Stimulated activated CD8-positive, alpha-beta memory T cell treated with anti-CD3 and anti-CD28 coated beads, Interleukin-2, amount 100 ng/mL, for 48 hours (primary cell): ENCODE results near the gene GLUD2.
A peak's percentile ranks its signal among the peaks of the same experiment; 100 is the strongest.
"Not testable (repeated sequence)": the region's sequence is repeated elsewhere in the genome, so short reads cannot be mapped to it uniquely, and the experiment has no call there.

Experiments used
- DNase-seq, 2 donors: peaks; one replicate each; pipeline ENCODE4 v3.0.0-alpha.2; 2020; ENCODE audit warnings: low read depth in 2 of 2

The GLUD2 gene

GRCh38 chrX:121047441-121048419, at the start of gene GLUD2:
GLUD2 (plus strand) TSS chrX:121047610; CDS start chrX:121047685, 75 bp downstream.
- peak in 1 of 2 donors; percentile 2 for DNase-seq

- no peak for DNase-seq
These were observed 48.0 kb upstream of the GLUD2 start for GRCh38 chrX:120999413-120999812.

- no peak for DNase-seq
These were observed 46.8 kb upstream of the GLUD2 start for GRCh38 chrX:121000589-121000988.

- no peak for DNase-seq
These were observed 38.5 kb upstream of the GLUD2 start for GRCh38 chrX:121008920-121009319.

- no peak for DNase-seq
These were observed 37.6 kb upstream of the GLUD2 start for GRCh38 chrX:121009764-121010163.

GRCh38 chrX:121010218-121010617, 37.2 kb upstream of the GLUD2 start:
- no peak for DNase-seq

- no peak for DNase-seq
These were observed 36.2 kb upstream of the GLUD2 start for GRCh38 chrX:121011254-121011653.

GRCh38 chrX:121013897-121014455, 33.4 kb upstream of the GLUD2 start:
- no peak for DNase-seq

GRCh38 chrX:121014826-121015225, 32.6 kb upstream of the GLUD2 start:
- no peak for DNase-seq

GRCh38 chrX:121028419-121028818, 19.0 kb upstream of the GLUD2 start:
- DNase-seq, result no peak

GRCh38 chrX:121030083-121030482, 17.3 kb upstream of the GLUD2 start:
- no peak for DNase-seq

- no peak for DNase-seq
These were observed 14.9 kb upstream of the GLUD2 start for GRCh38 chrX:121032531-121032930.

- DNase-seq, result no peak
These were observed 11.3 kb upstream of the GLUD2 start for GRCh38 chrX:121036137-121036536.

- no peak for DNase-seq
These were observed 10.5 kb upstream of the GLUD2 start for GRCh38 chrX:121036951-121037350.

GRCh38 chrX:121050781-121051180, 3.4 kb downstream of the GLUD2 start:
- no peak for DNase-seq

GRCh38 chrX:121052122-121052521, 4.7 kb downstream of the GLUD2 start:
- no peak for DNase-seq

GRCh38 chrX:121062289-121062688, 14.9 kb downstream of the GLUD2 start:
- DNase-seq, result no peak

- no peak for DNase-seq
These were observed 17.2 kb downstream of the GLUD2 start for GRCh38 chrX:121064579-121064978.

- DNase-seq, result not testable (repeated sequence)
These were observed 36.8 kb downstream of the GLUD2 start for GRCh38 chrX:121084247-121084646.

- DNase-seq, result no peak
These were observed 37.6 kb downstream of the GLUD2 start for GRCh38 chrX:121084903-121085611.

GRCh38 chrX:121085612-121086010, 38.2 kb downstream of the GLUD2 start:
- DNase-seq, result no peak

- DNase-seq, result no peak
These were observed 45.6 kb downstream of the GLUD2 start for GRCh38 chrX:121093011-121093410.
